Breast epithelium (tissue), 4 donors: ENCODE data around the gene TAB3. TPM values are rescaled to one million over a fixed set of nuclear protein-coding genes. Genes with fewer than 3 reads are reported as not detected.

Source experiments
- DNase-seq, 2 donors: peaks; one replicate each; pipeline ENCODE4 v3.0.0-alpha.2; 2019; ENCODE audit warnings: low spot score in 2 of 2
- H3K27ac ChIP-seq, 2 donors: fragments of 200-600 bp; sonication (generic) in 1 of 2; one replicate each; pipeline ENCODE4 v1.5.1; 2016 to 2019; ENCODE audit warnings: mild to moderate bottlenecking in 1 of 2
- H3K27me3 ChIP-seq, 2 donors: fragments of 200-600 bp; sonication (generic) in 1 of 2; one replicate each; pipeline versions ENCODE4 v1.5.1 to v1.6.0; 2017 to 2019; ENCODE audit warnings: control low read depth in 1 of 2, mild to moderate bottlenecking in 1 of 2
- H3K36me3 ChIP-seq: fragments of 200-600 bp; one replicate; pipeline ENCODE4 v1.5.1; 2019
- H3K4me1 ChIP-seq, 2 donors: fragments of 200-600 bp; sonication (generic); one replicate each; pipeline ENCODE4 v1.5.1; 2016 to 2019; ENCODE audit warnings: control low read depth in 1 of 2
- H3K4me3 ChIP-seq, 3 donors: fragments of 200-600 bp; sonication (generic); 1 replicate in 2 of 3; 2 replicates in 1 of 3; pipeline ENCODE4 v1.5.1; 2016 to 2019; ENCODE audit warnings: mild to moderate bottlenecking in 3 of 3, moderate library complexity in 2 of 3
- H3K9me3 ChIP-seq, 2 donors: fragments of 200-600 bp; sonication (generic) in 1 of 2; one replicate each; pipeline ENCODE4 v1.5.1; 2016 to 2019; ENCODE audit warnings: control low read depth in 1 of 2
- POLR2A ChIP-seq: fragments of 450-650 bp; IDR thresholded peaks from one replicate; pipeline ENCODE4 v1.6.1; 2016; ENCODE audit warnings: antibody characterized with exemption, mild to moderate bottlenecking, moderate library complexity
- POLR2AphosphoS5 ChIP-seq, 3 donors: sonication (generic); formaldehyde crosslinking; IDR thresholded peaks; one replicate each; pipeline ENCODE4 v1.6.1; 2017; ENCODE audit warnings: antibody characterized with exemption in 3 of 3
- intact Hi-C: fragments of 100-400 bp; cut with DNase I; formaldehyde crosslinking; loops from one replicate; pipeline ENCODE4 v1.15.1; 2023; ENCODE audit warnings: low total_unique reads
- total RNA-seq, 3 donors: library from RNA; depleted of rRNA; stranded (reverse); fragments of >200 nt; gene quantifications; one replicate each; pipeline ENCODE4 v1.1.0, GENCODE V29; 2016
- TF ChIP-seq, protein P1 (sequence below), 3 donors: fragments of 450-650 bp; IDR thresholded peaks; one replicate each; pipeline ENCODE4 v1.5.1; 2016 to 2017; ENCODE audit warnings: antibody characterized with exemption in 3 of 3, mild to moderate bottlenecking in 3 of 3, moderate library complexity in 3 of 3

The TAB3 gene
- total RNA-seq, 3 donors from 2014 or later, result 20.6 to 40.5 (median 27.2) TPM

DNA sequence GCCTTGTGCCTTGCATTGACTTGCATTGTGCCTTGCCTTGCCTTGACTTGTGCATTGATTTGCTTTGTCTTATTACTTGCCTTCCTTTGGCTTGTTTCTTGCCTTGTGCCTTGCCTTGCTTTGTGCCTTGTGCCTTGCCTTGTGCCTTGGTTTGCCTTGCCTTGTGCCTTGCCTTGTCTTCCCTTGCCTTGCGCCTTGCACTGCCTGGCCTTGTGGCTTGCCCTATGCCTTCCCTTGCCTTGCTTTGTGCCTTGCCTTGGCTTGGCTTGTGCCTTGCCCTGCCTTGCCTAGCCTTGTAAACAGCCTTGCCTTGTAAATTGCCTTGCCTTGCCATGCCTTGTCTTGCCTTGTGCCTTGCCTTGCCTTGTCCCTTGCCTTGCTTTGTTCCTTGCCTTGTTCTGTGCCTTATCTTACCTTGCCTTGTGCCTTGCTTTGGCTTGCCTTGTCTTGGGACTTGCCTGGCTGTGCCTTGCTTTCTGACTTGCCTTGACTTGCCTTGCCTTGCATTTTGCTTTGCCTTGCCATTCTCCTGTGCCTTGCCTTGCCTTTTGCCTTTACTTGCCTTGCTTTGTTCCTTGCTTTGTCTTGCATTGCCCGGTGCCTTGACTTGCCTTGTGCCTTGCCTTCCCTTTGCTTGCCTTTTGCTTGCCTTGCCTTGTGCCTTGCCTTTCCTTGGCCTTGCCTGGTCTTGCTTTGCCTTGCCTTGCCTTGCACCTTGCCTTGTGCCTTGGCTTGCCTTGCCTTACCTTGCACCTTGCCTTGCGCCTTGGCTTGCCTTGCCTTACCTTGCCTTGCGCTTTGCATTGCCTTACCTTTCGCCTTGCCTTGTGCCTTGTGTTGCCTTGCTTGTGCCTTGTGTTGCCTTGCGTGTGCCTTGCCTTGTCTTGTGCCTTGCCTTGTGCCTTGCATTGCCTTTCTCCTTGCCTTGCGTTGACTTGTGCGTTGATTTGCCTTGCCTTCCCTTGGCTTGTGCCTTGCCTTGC lies 97.5 kb downstream of the TAB3 start:
- TF ChIP-seq POLR2AphosphoS5 (IDR thresholded peaks at IDR 0.05) (no peak), POLR2A (no peak)
- TF ChIP-seq, protein P1, sequence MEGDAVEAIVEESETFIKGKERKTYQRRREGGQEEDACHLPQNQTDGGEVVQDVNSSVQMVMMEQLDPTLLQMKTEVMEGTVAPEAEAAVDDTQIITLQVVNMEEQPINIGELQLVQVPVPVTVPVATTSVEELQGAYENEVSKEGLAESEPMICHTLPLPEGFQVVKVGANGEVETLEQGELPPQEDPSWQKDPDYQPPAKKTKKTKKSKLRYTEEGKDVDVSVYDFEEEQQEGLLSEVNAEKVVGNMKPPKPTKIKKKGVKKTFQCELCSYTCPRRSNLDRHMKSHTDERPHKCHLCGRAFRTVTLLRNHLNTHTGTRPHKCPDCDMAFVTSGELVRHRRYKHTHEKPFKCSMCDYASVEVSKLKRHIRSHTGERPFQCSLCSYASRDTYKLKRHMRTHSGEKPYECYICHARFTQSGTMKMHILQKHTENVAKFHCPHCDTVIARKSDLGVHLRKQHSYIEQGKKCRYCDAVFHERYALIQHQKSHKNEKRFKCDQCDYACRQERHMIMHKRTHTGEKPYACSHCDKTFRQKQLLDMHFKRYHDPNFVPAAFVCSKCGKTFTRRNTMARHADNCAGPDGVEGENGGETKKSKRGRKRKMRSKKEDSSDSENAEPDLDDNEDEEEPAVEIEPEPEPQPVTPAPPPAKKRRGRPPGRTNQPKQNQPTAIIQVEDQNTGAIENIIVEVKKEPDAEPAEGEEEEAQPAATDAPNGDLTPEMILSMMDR (IDR thresholded peaks at IDR 0.05), result no peak
- H3K36me3 ChIP-seq, result no peaks in the 10 kb centered on the region
- DNase-seq, result no peak
- no peaks in the 10 kb centered on the region for H3K27me3 ChIP-seq
- peaks cover 0 to 5% of the 10 kb centered on the region in 2 donors for H3K9me3 ChIP-seq
- no peak overlapping the region for H3K4me3 ChIP-seq
- H3K27ac ChIP-seq, result no peak overlapping the region
- H3K4me1 ChIP-seq, result no peaks in the 10 kb centered on the region
- intact Hi-C loops, result no loop called here

DNA sequence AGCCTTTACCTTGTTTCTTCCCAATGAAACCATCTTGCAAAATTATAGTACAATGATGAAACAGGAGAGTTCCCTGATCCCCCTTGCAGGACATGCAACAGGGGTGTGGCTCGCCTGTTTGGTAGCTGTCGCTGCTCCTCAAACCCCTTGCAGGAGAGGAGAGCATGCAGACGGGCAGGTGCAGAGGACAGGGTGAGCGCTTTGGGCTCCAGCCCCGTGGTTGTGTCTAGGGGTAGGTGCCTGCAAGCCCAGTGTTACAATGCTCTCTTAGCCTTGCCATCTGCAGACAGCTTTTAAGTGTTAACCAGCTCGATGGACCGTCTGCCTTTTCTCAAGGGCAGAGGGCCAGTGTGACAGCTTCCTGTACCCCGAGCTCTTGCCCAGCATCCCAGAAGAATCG lies 102.0 kb downstream of the TAB3 start:
- DNase-seq, result no peak
- no peak overlapping the region for H3K27ac ChIP-seq

DNA sequence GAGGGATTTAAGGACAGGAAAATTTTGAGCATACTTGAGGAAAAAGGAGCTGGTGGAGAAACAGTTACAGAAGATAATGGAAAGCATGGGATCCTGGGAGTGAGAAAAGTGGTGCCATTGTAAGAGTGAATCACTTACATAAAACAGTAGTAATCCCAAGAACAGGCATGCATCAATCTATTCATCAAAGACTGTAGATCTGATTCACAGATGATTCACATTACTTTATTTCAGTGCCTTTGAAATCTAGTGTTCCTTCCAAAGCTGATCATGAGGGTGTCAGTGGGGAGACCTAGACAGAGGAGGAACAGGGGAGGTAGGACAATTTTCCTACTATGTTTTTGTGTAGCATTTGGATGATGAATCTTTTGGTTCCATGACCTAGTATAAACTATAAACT lies 102.7 kb downstream of the TAB3 start:
- intact Hi-C loops, result no loop called here
- Histone ChIP-seq H3K27me3 (peaks cover 0 to 3% of the 10 kb centered on the region in 2 donors), H3K27ac (no peak overlapping the region), H3K4me3 (no peak overlapping the region), H3K9me3 (no peaks in the 10 kb centered on the region), H3K4me1 (no peaks in the 10 kb centered on the region), H3K36me3 (no peaks in the 10 kb centered on the region)
- TF ChIP-seq POLR2AphosphoS5 (IDR thresholded peaks at IDR 0.05), result no peak
- TF ChIP-seq POLR2A, result no peak
- TF ChIP-seq, protein P1 (IDR thresholded peaks at IDR 0.05), result no peak
- DNase-seq, result no peak

More for the DNA sequence above, 102.0 kb downstream of the TAB3 start:
- Histone ChIP-seq H3K4me3 (no peak overlapping the region), H3K27me3 (peaks cover 0 to 3% of the 10 kb centered on the region in 2 donors), H3K9me3 (no peaks in the 10 kb centered on the region), H3K36me3 (no peaks in the 10 kb centered on the region), H3K4me1 (no peaks in the 10 kb centered on the region)
- TF ChIP-seq, protein P1 (IDR thresholded peaks at IDR 0.05), result no peak
- TF ChIP-seq POLR2AphosphoS5 (IDR thresholded peaks at IDR 0.05), result no peak
- TF ChIP-seq POLR2A, result no peak
- intact Hi-C loops, result no loop called here

DNA sequence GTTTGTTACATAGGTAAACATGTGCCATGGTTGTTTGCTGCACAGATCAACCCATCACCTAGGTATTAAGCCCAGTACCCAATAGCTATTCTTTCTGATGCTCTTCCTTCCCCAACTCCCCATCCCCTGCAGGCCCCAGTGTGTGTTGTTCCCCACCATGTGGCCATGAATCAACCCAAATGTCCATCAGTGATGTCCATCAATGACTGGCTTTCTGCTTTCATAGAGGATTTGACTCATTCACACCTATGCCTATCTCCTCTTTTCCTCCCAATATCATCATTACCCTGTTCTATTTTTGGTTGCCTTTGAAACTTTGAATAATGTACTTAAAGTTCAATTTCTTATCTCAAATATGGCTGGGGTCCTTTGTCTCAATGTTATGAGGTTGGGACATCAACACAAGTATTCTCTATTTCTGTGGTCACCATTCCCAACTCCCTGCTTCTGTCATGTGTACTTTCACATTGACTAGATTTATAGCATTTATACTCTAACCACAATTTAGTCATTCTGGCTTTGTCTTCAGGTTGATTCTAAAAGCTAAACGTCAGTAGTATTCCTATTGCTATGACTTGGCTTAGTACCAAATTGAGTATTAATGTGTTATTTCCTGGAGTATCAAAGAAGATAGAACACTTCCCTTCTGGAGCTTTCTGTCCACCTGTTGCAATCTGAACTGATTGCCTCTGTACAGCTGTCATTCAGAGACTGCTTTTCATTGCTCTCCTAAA lies 107.2 kb downstream of the TAB3 start:
- TF ChIP-seq, protein P1 (IDR thresholded peaks at IDR 0.05), result no peak
- TF ChIP-seq POLR2AphosphoS5 (IDR thresholded peaks at IDR 0.05) (no peak), POLR2A (no peak)
- Histone ChIP-seq H3K9me3 (no peaks in the 10 kb centered on the region), H3K4me3 (no peak overlapping the region), H3K27me3 (peaks cover 0 to 20% of the 10 kb centered on the region in 2 donors), H3K27ac (no peak overlapping the region), H3K4me1 (no peaks in the 10 kb centered on the region), H3K36me3 (no peaks in the 10 kb centered on the region)
- no peak for DNase-seq
- intact Hi-C loops, result no loop called here
